ENCODE results near the gene PLCB3. TPM values are rescaled to one million over a fixed set of nuclear protein-coding genes. Genes with fewer than 3 reads are reported as not detected.

The PLCB3 gene
- total and polyA plus RNA-seq, 10 of the 15 experiments (the other 5 are each of a cell fraction or from before 2014, with no cell fraction given), result 0.03 to 10.3 (median 3.3) TPM

GRCh38 chr11:64207256-64208085, 43.9 kb upstream of the PLCB3 start:
- Histone ChIP-seq H3K4me2 (ENCODE audit: control insufficient read depth, insufficient read depth) (peak overlapping the region; percentile 76), H3K4me3 (peak overlapping the region; percentile 74)
- CTCF ChIA-PET, result interaction anchor here (1.0 to 9.7 kb wide), 15 partner anchors 9 to 124 kb away, joined by 4 to 238 read pairs (median 18); partner anchors contain the start of genes CATSPERZ, DNAJC4, ESRRA and FKBP2
- TF ChIP-seq NR2C2 (IDR thresholded peaks at IDR 0.05; ENCODE audit: borderline replicate concordance, control insufficient read depth, insufficient read length, low read depth) (no peak), DPF2 (IDR thresholded peaks at IDR 0.05) (peak; percentile 37; the same call in 1 of the 2 replicates), STAT1 (conservative IDR thresholded peaks at IDR 0.05) (no peak), FOXM1 (IDR thresholded peaks at IDR 0.05; ENCODE audit: low read depth, low read length) (no peak), HCFC1 (IDR thresholded peaks at IDR 0.05; ENCODE audit: low read length) (no peak), POLR2AphosphoS5 (IDR thresholded peaks at IDR 0.05; ENCODE audit: low read length) (peak; percentile 85), ZNF24 (IDR thresholded peaks at IDR 0.05) (no peak), PAX8 (IDR thresholded peaks at IDR 0.05) (no peak), CHD2 (IDR thresholded peaks at IDR 0.05; ENCODE audit: borderline replicate concordance, low read depth, low read length) (peak; percentile 92), POU2F2 (IDR thresholded peaks at IDR 0.05; ENCODE audit: borderline replicate concordance, low read depth, low read length) (peak; percentile 70), GATAD2B (conservative IDR thresholded peaks at IDR 0.05; ENCODE audit: low read depth) (no peak; the same call in 1 of the 2 replicates), EED (IDR thresholded peaks at IDR 0.05; ENCODE audit: low read depth) (peak; percentile 45; the same call in 1 of the 2 replicates), ETV6 (conservative IDR thresholded peaks at IDR 0.05 in 1 of 2, IDR thresholded peaks at IDR 0.05 in 1 of 2; ENCODE audit: borderline replicate concordance in 1 of 2, low read depth in 1 of 2) (peak in 1 of 2 experiments; percentile 85; a peak in 2 of 4 replicates), BACH1 (IDR thresholded peaks at IDR 0.05; ENCODE audit: borderline replicate concordance) (peak; percentile 42; the same call in 1 of the 2 replicates), BHLHE40 (IDR thresholded peaks at IDR 0.05; ENCODE audit: borderline replicate concordance in 1 of 2, low read depth in 2 of 2, low read length in 1 of 2) (peak in 1 of 2 experiments; percentile 57; a peak in 1 of 4 replicates), MLLT1 (IDR thresholded peaks at IDR 0.05) (0 out of 2 replicates have a peak, but pooled peaks have one; percentile 50)
- TF ChIP-seq, protein P1, sequence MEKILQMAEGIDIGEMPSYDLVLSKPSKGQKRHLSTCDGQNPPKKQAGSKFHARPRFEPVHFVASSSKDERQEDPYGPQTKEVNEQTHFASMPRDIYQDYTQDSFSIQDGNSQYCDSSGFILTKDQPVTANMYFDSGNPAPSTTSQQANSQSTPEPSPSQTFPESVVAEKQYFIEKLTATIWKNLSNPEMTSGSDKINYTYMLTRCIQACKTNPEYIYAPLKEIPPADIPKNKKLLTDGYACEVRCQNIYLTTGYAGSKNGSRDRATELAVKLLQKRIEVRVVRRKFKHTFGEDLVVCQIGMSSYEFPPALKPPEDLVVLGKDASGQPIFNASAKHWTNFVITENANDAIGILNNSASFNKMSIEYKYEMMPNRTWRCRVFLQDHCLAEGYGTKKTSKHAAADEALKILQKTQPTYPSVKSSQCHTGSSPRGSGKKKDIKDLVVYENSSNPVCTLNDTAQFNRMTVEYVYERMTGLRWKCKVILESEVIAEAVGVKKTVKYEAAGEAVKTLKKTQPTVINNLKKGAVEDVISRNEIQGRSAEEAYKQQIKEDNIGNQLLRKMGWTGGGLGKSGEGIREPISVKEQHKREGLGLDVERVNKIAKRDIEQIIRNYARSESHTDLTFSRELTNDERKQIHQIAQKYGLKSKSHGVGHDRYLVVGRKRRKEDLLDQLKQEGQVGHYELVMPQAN (conservative IDR thresholded peaks at IDR 0.05), result peak; percentile 29; the same call in 1 of the 2 replicates

More at GRCh38 chr11:64207256-64208085, 43.9 kb upstream of the PLCB3 start:
- ATAC-seq, result peak; percentile 82
- in situ Hi-C loops (cut with MboI), result no loop called here
- H3K9me3 ChIP-seq (replicated peaks; ENCODE audit: control insufficient read depth, insufficient read depth, low read length), result no peaks in the 10 kb centered on the region
- FAIRE-seq, result peak; percentile 93
- SMC1A ChIA-PET (ENCODE audit: uncharacterized antibody, unreplicated experiment), result interaction anchor here (0.7 to 5.5 kb wide), 13 partner anchors 8 to 110 kb away, joined by 3 to 98 read pairs (median 7); partner anchors contain the start of genes CATSPERZ, ESRRA, FKBP2 and NUDT22
- H4K20me1 ChIP-seq (ENCODE audit: control insufficient read depth, insufficient read depth), result no peaks in the 10 kb centered on the region
- H3K27ac ChIP-seq (ENCODE audit: control insufficient read depth, insufficient read depth), result peak overlapping the region; percentile 98
- peaks cover 39% of the 10 kb centered on the region for H3K79me2 ChIP-seq (ENCODE audit: control insufficient read depth, insufficient read depth, low read length)
- H3K4me1 ChIP-seq (ENCODE audit: control insufficient read depth, insufficient read depth, low read length), result peaks cover 26% of the 10 kb centered on the region
- peak overlapping the region; percentile 20 for H2AFZ ChIP-seq (ENCODE audit: control insufficient read depth, low read depth, low read length)
- POLR2A ChIA-PET, result interaction anchor here (0.6 to 5.8 kb wide), 22 partner anchors 9 to 1480 kb away, joined by 3 to 85 read pairs (median 10); partner anchors contain the start of genes BAD, CATSPERZ, CCDC88B and ESRRA
- TSS peak; percentile 97 for BruUV-seq (replicated peaks)
- no peaks in the 10 kb centered on the region for H3K27me3 ChIP-seq (replicated peaks in 1 of 2; ENCODE audit: control insufficient read depth in 2 of 2, insufficient read depth in 2 of 2, low read length in 1 of 2)
- RAD21 ChIA-PET (ENCODE audit: unreplicated experiment), result interaction anchor here (0.9 to 6.6 kb wide), 13 partner anchors 10 to 110 kb away, joined by 3 to 125 read pairs (median 30); partner anchors contain the start of genes BAD, CATSPERZ, DNAJC4 and ESRRA
- intact Hi-C loops (cut with micrococcal nuclease; ENCODE audit: unreplicated experiment), result no loop called here
- peak; percentile 57 for DNase-seq (ENCODE audit: low read depth, low spot score)
- WGBS (ENCODE audit: insufficient coverage, insufficient replicate concordance, low lambda C conversion rate, missing lambda C conversion rate), result 2% methylated on average over 30 of the region's 30 CpGs
- H3K9ac ChIP-seq (ENCODE audit: control insufficient read depth, insufficient read depth, low read length), result peak overlapping the region; percentile 95
- H3K36me3 ChIP-seq (ENCODE audit: control insufficient read depth in 2 of 2, insufficient read depth in 2 of 2, low read length in 1 of 2), result peaks cover 30 to 37% of the 10 kb centered on the region in 2 experiments
